ENCODE measurements around the gene ITPK1.
A peak's percentile ranks its signal among the peaks of the same experiment; 100 is the strongest.

ITPK1 gene

GRCh38 chr14:93010522-93011140 lies 105.1 kb downstream of the ITPK1 start:
- H3K14ac ChIP-seq (ENCODE audit: low read length in 2 of 2) = no peak overlapping the region
- no peak overlapping the region for H3K4ac ChIP-seq (ENCODE audit: low read depth in 1 of 2, low read length in 2 of 2)
- no peaks in the 10 kb centered on the region for H3K79me1 ChIP-seq (replicated peaks; ENCODE audit: low read length, poor library complexity, severe bottlenecking)
- no peak overlapping the region for H2BK15ac ChIP-seq (ENCODE audit: low read depth, poor library complexity, severe bottlenecking)
- 91% methylated on average over 11 of the region's 13 CpGs for WGBS
- H3K27ac ChIP-seq (ENCODE audit: low read length, poor library complexity, severe bottlenecking) = no peak overlapping the region
- no peak for DNase-seq
- no peak overlapping the region for H4K91ac ChIP-seq (ENCODE audit: low read length)
- no peak overlapping the region for H3K4me3 ChIP-seq (ENCODE audit: insufficient read depth in 1 of 2, low read depth in 1 of 2, low read length in 2 of 2)
- H2BK12ac ChIP-seq (ENCODE audit: low read length in 2 of 2) = no peak overlapping the region
- H3K23ac ChIP-seq (ENCODE audit: low read length in 2 of 2) = no peak overlapping the region
- H3K4me2 ChIP-seq (ENCODE audit: low read length, poor library complexity, severe bottlenecking) = no peak overlapping the region
- no peak overlapping the region for H2BK5ac ChIP-seq (ENCODE audit: low read depth, low read length, poor library complexity, severe bottlenecking)
- H2BK120ac ChIP-seq (ENCODE audit: low read depth, low read length) = no peak overlapping the region
- H2AFZ ChIP-seq (ENCODE audit: low read depth, low read length) = no peak overlapping the region
- H3K4me1 ChIP-seq (ENCODE audit: control insufficient read depth, insufficient read depth, low read depth, low read length) = peaks cover 47% of the 10 kb centered on the region
- H3K27me3 ChIP-seq (ENCODE audit: control insufficient read depth in 1 of 2, insufficient read depth in 1 of 2, low read length in 2 of 2) = no peaks in the 10 kb centered on the region
- H3K18ac ChIP-seq (ENCODE audit: low read depth in 1 of 2, low read length in 2 of 2) = no peak overlapping the region
- no peak overlapping the region for H2AK5ac ChIP-seq (ENCODE audit: low read length, severe bottlenecking)
- no peak overlapping the region for H3K9ac ChIP-seq (ENCODE audit: low read length)
- H3K36me3 ChIP-seq (ENCODE audit: control insufficient read depth in 1 of 2, insufficient read depth in 2 of 2, low read depth in 1 of 2, low read length in 2 of 2) = peaks cover 0 to 5% of the 10 kb centered on the region in 2 experiments
- H4K8ac ChIP-seq (ENCODE audit: low read length) = no peak overlapping the region
- no peaks in the 10 kb centered on the region for H3K9me3 ChIP-seq (ENCODE audit: control insufficient read depth, low read length)

DNA sequence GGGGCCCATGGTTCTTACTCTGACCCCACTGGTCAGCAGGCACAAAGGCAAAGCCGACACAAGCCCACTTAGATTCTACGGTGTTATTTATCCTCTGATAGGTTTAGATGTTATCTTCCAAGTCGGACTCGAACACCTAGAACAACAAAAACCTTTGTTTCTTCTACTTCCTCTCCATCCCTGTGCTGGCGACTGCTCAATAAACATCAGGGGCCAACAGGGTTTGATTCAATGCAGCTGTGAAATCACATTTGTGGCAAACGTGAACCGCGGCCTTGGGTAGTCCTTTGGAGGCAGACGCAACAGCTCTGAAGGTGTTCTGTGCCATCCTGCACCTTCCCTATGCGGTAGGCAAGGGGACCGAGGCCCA lies 105.6 kb downstream of the ITPK1 start:
- Histone ChIP-seq H2BK5ac (ENCODE audit: low read depth, low read length, poor library complexity, severe bottlenecking) (no peak overlapping the region), H4K91ac (ENCODE audit: low read length) (no peak overlapping the region), H3K18ac (ENCODE audit: low read depth in 1 of 2, low read length in 2 of 2) (no peak overlapping the region), H2BK120ac (ENCODE audit: low read depth, low read length) (no peak overlapping the region), H2AK5ac (ENCODE audit: low read length, severe bottlenecking) (no peak overlapping the region), H3K23ac (ENCODE audit: low read length in 2 of 2) (no peak overlapping the region), H3K4ac (ENCODE audit: low read depth in 1 of 2, low read length in 2 of 2) (no peak overlapping the region), H2BK12ac (ENCODE audit: low read length in 2 of 2) (no peak overlapping the region), H3K9ac (ENCODE audit: low read length) (no peak overlapping the region), H3K27me3 (ENCODE audit: control insufficient read depth in 1 of 2, insufficient read depth in 1 of 2, low read length in 2 of 2) (no peaks in the 10 kb centered on the region), H2AFZ (ENCODE audit: low read depth, low read length) (no peak overlapping the region), H3K9me3 (ENCODE audit: control insufficient read depth, low read length) (no peaks in the 10 kb centered on the region), H3K14ac (ENCODE audit: low read length in 2 of 2) (no peak overlapping the region), H3K4me1 (ENCODE audit: control insufficient read depth, insufficient read depth, low read depth, low read length) (peaks cover 47% of the 10 kb centered on the region), H3K79me1 (replicated peaks; ENCODE audit: low read length, poor library complexity, severe bottlenecking) (no peaks in the 10 kb centered on the region), H3K27ac (ENCODE audit: low read length, poor library complexity, severe bottlenecking) (no peak overlapping the region), H3K36me3 (ENCODE audit: control insufficient read depth in 1 of 2, insufficient read depth in 2 of 2, low read depth in 1 of 2, low read length in 2 of 2) (peaks cover 0 to 5% of the 10 kb centered on the region in 2 experiments), H2BK15ac (ENCODE audit: low read depth, poor library complexity, severe bottlenecking) (no peak overlapping the region), H3K4me3 (ENCODE audit: insufficient read depth in 1 of 2, low read depth in 1 of 2, low read length in 2 of 2) (no peak overlapping the region), H3K4me2 (ENCODE audit: low read length, poor library complexity, severe bottlenecking) (no peak overlapping the region), H4K8ac (ENCODE audit: low read length) (no peak overlapping the region)
- no peak for DNase-seq
- 91% methylated on average over 11 of the region's 11 CpGs for WGBS

DNA sequence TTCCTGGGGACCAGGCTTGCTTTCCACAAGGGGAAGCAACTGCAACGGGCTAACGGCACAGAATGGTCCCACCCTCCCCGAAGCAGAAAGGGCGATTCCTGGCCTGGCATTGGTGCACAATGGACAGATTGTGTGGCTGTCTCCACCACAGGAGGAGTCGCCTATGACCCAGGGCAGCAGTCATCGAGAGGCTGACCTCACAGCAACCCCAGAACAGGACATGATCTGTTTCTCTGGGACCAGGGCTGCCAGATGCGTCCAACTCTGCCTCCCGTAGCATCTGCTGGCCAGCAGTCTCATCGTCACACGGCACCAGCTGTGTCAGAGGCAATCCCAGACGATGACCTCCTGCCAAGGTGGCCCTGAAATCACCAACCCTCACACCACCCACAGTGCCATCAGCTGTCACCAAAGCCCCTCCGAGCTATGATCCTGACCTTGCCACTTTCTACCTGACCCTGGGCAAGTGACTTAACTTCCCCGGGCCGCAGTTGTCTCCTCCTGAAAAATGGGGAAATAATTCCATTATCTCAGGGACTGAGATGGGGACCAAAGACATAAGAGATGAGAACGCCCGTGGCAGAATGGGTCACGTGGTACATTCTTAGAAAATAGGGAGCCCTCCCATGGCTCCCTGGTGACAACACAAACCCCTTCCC lies 106.1 kb downstream of the ITPK1 start:
- no peaks in the 10 kb centered on the region for H3K27me3 ChIP-seq (ENCODE audit: control insufficient read depth in 1 of 2, insufficient read depth in 1 of 2, low read length in 2 of 2)
- no peak overlapping the region for H2BK12ac ChIP-seq (ENCODE audit: low read length in 2 of 2)
- DNase-seq = no peak
- H3K18ac ChIP-seq (ENCODE audit: low read depth in 1 of 2, low read length in 2 of 2) = no peak overlapping the region
- H4K8ac ChIP-seq (ENCODE audit: low read length) = no peak overlapping the region
- H4K91ac ChIP-seq (ENCODE audit: low read length) = no peak overlapping the region
- H3K9me3 ChIP-seq (ENCODE audit: control insufficient read depth, low read length) = no peaks in the 10 kb centered on the region
- no peak overlapping the region for H2AK5ac ChIP-seq (ENCODE audit: low read length, severe bottlenecking)
- peaks cover 0 to 5% of the 10 kb centered on the region in 2 experiments for H3K36me3 ChIP-seq (ENCODE audit: control insufficient read depth in 1 of 2, insufficient read depth in 2 of 2, low read depth in 1 of 2, low read length in 2 of 2)
- H3K23ac ChIP-seq (ENCODE audit: low read length in 2 of 2) = no peak overlapping the region
- no peak overlapping the region for H2BK15ac ChIP-seq (ENCODE audit: low read depth, poor library complexity, severe bottlenecking)
- H3K27ac ChIP-seq (ENCODE audit: low read length, poor library complexity, severe bottlenecking) = no peak overlapping the region
- H3K4me2 ChIP-seq (ENCODE audit: low read length, poor library complexity, severe bottlenecking) = no peak overlapping the region
- no peak overlapping the region for H3K14ac ChIP-seq (ENCODE audit: low read length in 2 of 2)
- WGBS = 81% methylated on average over 17 of the region's 17 CpGs
- no peak overlapping the region for H2BK120ac ChIP-seq (ENCODE audit: low read depth, low read length)
- H3K9ac ChIP-seq (ENCODE audit: low read length) = peak overlapping the region; percentile 9
- no peak overlapping the region for H3K4ac ChIP-seq (ENCODE audit: low read depth in 1 of 2, low read length in 2 of 2)
- H3K4me1 ChIP-seq (ENCODE audit: control insufficient read depth, insufficient read depth, low read depth, low read length) = peaks cover 47% of the 10 kb centered on the region
- H3K79me1 ChIP-seq (replicated peaks; ENCODE audit: low read length, poor library complexity, severe bottlenecking) = no peaks in the 10 kb centered on the region
- H3K4me3 ChIP-seq (ENCODE audit: insufficient read depth in 1 of 2, low read depth in 1 of 2, low read length in 2 of 2) = no peak overlapping the region
- no peak overlapping the region for H2BK5ac ChIP-seq (ENCODE audit: low read depth, low read length, poor library complexity, severe bottlenecking)
- H2AFZ ChIP-seq (ENCODE audit: low read depth, low read length) = no peak overlapping the region

- H3K4ac ChIP-seq (ENCODE audit: low read depth in 1 of 2, low read length in 2 of 2) = no peak overlapping the region
- peaks cover 43% of the 10 kb centered on the region for H3K4me1 ChIP-seq (ENCODE audit: control insufficient read depth, insufficient read depth, low read depth, low read length)
- H3K9ac ChIP-seq (ENCODE audit: low read length) = peak overlapping the region; percentile 52
- DNase-seq = no peak
- H2BK12ac ChIP-seq (ENCODE audit: low read length in 2 of 2) = no peak overlapping the region
- H3K18ac ChIP-seq (ENCODE audit: low read depth in 1 of 2, low read length in 2 of 2) = no peak overlapping the region
- H2AFZ ChIP-seq (ENCODE audit: low read depth, low read length) = no peak overlapping the region
- no peak overlapping the region for H3K4me3 ChIP-seq (ENCODE audit: insufficient read depth in 1 of 2, low read depth in 1 of 2, low read length in 2 of 2)
- no peaks in the 10 kb centered on the region for H3K79me1 ChIP-seq (replicated peaks; ENCODE audit: low read length, poor library complexity, severe bottlenecking)
- WGBS = 78% methylated on average over 9 of the region's 9 CpGs
- H3K36me3 ChIP-seq (ENCODE audit: control insufficient read depth in 1 of 2, insufficient read depth in 2 of 2, low read depth in 1 of 2, low read length in 2 of 2) = peaks cover 0 to 5% of the 10 kb centered on the region in 2 experiments
- H3K27me3 ChIP-seq (ENCODE audit: control insufficient read depth in 1 of 2, insufficient read depth in 1 of 2, low read length in 2 of 2) = no peaks in the 10 kb centered on the region
- no peak overlapping the region for H2BK5ac ChIP-seq (ENCODE audit: low read depth, low read length, poor library complexity, severe bottlenecking)
- H3K27ac ChIP-seq (ENCODE audit: low read length, poor library complexity, severe bottlenecking) = no peak overlapping the region
- H2BK15ac ChIP-seq (ENCODE audit: low read depth, poor library complexity, severe bottlenecking) = no peak overlapping the region
- H2AK5ac ChIP-seq (ENCODE audit: low read length, severe bottlenecking) = no peak overlapping the region
- H4K91ac ChIP-seq (ENCODE audit: low read length) = no peak overlapping the region
- no peak overlapping the region for H4K8ac ChIP-seq (ENCODE audit: low read length)
- H3K23ac ChIP-seq (ENCODE audit: low read length in 2 of 2) = no peak overlapping the region
- H2BK120ac ChIP-seq (ENCODE audit: low read depth, low read length) = no peak overlapping the region
- H3K4me2 ChIP-seq (ENCODE audit: low read length, poor library complexity, severe bottlenecking) = no peak overlapping the region
- H3K14ac ChIP-seq (ENCODE audit: low read length in 2 of 2) = no peak overlapping the region
- no peaks in the 10 kb centered on the region for H3K9me3 ChIP-seq (ENCODE audit: control insufficient read depth, low read length)
Observed at GRCh38 chr14:93008381-93008780, 107.3 kb downstream of the ITPK1 start.

Measured in mesenchymal stem cell (in vitro differentiated cells and primary cell).